ENCODE measurements around the gene SIL1. TPM values are rescaled to one million over a fixed set of nuclear protein-coding genes. Genes with fewer than 3 reads are reported as not detected.

The SIL1 gene
- total and polyA plus RNA-seq, 9 of the 15 experiments (the other 6 are each of a cell fraction or from before 2014, with no cell fraction given), result 1.3 to 30.5 (median 18.1) TPM

GRCh38 chr5:139117342-139117884 is 80.8 kb downstream of the SIL1 start:
- Histone ChIP-seq H3K27ac (ENCODE audit: extremely low read depth, low read depth, low read length) (no peak overlapping the region), H3K27me3 (ENCODE audit: control insufficient read depth in 2 of 2, insufficient read depth in 2 of 2, low read length in 2 of 2) (no peaks in the 10 kb centered on the region), H2AFZ (ENCODE audit: low read depth, low read length) (no peak overlapping the region), H3K36me3 (ENCODE audit: control insufficient read depth, insufficient read depth, low read length) (peaks cover 14% of the 10 kb centered on the region; the same call in 2 of the 3 replicates), H3K4me1 (replicated peaks in 1 of 2; ENCODE audit: control insufficient read depth in 2 of 2, insufficient read depth in 2 of 2, low read length in 2 of 2) (no peaks in the 10 kb centered on the region), H3K4me2 (ENCODE audit: insufficient read depth, low read length) (no peak overlapping the region), H3K4me3 (no peak overlapping the region), H3K9me1 (ENCODE audit: control insufficient read depth, insufficient read depth, low read length) (no peaks in the 10 kb centered on the region), H3K9ac (ENCODE audit: insufficient read depth in 1 of 2, low read depth in 2 of 2, low read length in 2 of 2) (no peak overlapping the region), H3K79me2 (ENCODE audit: control insufficient read depth, insufficient read depth, low read length) (no peaks in the 10 kb centered on the region), H3K9me3 (replicated peaks; ENCODE audit: control insufficient read depth, insufficient read depth, low read depth, low read length) (no peaks in the 10 kb centered on the region), H4K20me1 (replicated peaks; ENCODE audit: control insufficient read depth, insufficient read depth, low read length) (no peaks in the 10 kb centered on the region; the same call in 1 of the 2 replicates)
- intact Hi-C loops (cut with micrococcal nuclease) (no loop called here), in situ Hi-C loops (cut with MboI) (no loop called here)
- 33% methylated on average over 2 of the region's 2 CpGs for WGBS (ENCODE audit: insufficient coverage, low coverage, missing lambda C conversion rate)
- BruUV-seq (replicated peaks), result no TSS peak
- no peak for FAIRE-seq
- no peak for ATAC-seq
- ChIA-PET CTCF (ENCODE audit: low intra/inter-chr PET ratio) (no interaction called here), POLR2A (interaction anchor here (0.6 to 1.0 kb wide), 3 partner anchors 10 to 334 kb away, joined by 3 read pairs; no protein-coding TSS in a partner anchor)
- no peak for DNase-seq (ENCODE audit: extremely low read depth in 1 of 4, low spot score in 3 of 4)
- TF ChIP-seq EP300 (IDR thresholded peaks at IDR 0.05; ENCODE audit: low read length) (no peak), MXI1 (IDR thresholded peaks at IDR 0.05; ENCODE audit: low read depth, low read length) (no peak), E2F4 (CRISPR knock-in tag; IDR thresholded peaks at IDR 0.05; ENCODE audit: low read depth) (no peak), ZNF146 (CRISPR knock-in tag; IDR thresholded peaks at IDR 0.05; ENCODE audit: unreplicated experiment) (no peak), ATF1 (CRISPR knock-in tag; IDR thresholded peaks at IDR 0.05) (no peak), ATF1 (tag; IDR thresholded peaks at IDR 0.05) (no peak), POLR2AphosphoS5 (IDR thresholded peaks at IDR 0.05; ENCODE audit: control insufficient read depth, insufficient read depth, low read depth, low read length) (no peak), E2F3 (CRISPR knock-in tag; IDR thresholded peaks at IDR 0.05) (no peak), MYBL2 (IDR thresholded peaks at IDR 0.05; ENCODE audit: low read depth) (no peak), MYBL2 (CRISPR knock-in tag; IDR thresholded peaks at IDR 0.05; ENCODE audit: borderline replicate concordance) (no peak), TOE1 (IDR thresholded peaks at IDR 0.05; ENCODE audit: borderline replicate concordance) (no peak), TOE1 (CRISPR knock-in tag; IDR thresholded peaks at IDR 0.05; ENCODE audit: borderline replicate concordance, low read depth) (no peak), MLLT1 (IDR thresholded peaks at IDR 0.05) (no peak), YBX1 (IDR thresholded peaks at IDR 0.05) (no peak), SNRNP70 (optimal IDR thresholded peaks at IDR 0.05; ENCODE audit: low read depth, low read length) (no peak), NFYB (IDR thresholded peaks at IDR 0.05; ENCODE audit: extremely low read depth, insufficient read length) (no peak), IRF2 (CRISPR knock-in tag; IDR thresholded peaks at IDR 0.05) (no peak), ZNF518B (CRISPR knock-in tag; IDR thresholded peaks at IDR 0.05) (no peak), POLR2H (tag; IDR thresholded peaks at IDR 0.05; ENCODE audit: low read depth) (no peak)
